ENCODE measurements around the gene RBPJL. TPM values are rescaled to one million over a fixed set of nuclear protein-coding genes. Genes with fewer than 3 reads are reported as not detected.

The RBPJL gene
- total and polyA plus RNA-seq, 2 of the 13 experiments (the other 11 are each of a cell fraction or from before 2014, with no cell fraction given), result not detected

DNA sequence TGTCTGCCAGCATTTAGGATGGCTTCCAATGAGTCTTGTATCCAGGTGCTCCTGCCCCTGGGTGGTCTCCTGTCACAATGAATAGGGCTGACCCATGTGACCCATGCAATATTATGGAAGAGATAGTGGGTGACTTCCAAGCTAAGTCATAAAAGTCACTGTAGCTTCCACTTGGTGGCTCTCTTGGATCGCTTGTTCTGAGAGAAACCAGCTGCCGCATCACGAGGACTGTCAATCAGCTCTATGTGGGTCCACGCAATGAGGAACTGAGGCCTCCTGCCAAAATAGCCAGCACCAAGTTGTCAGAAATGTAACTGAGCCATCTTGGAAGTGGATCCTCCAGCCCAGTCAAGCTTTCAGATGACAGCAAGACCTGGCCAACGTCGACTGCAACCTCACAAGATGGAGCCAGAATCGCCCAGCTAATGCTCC is 16.3 kb downstream of the RBPJL start (continued):
- TF ChIP-seq MXD4 (CRISPR knock-in tag; IDR thresholded peaks at IDR 0.05) (peak; percentile 57; the same call in 1 of the 2 replicates), ERF (CRISPR knock-in tag; IDR thresholded peaks at IDR 0.05) (peak; percentile 80; the same call in 1 of the 2 replicates), ZBTB4 (CRISPR knock-in tag; IDR thresholded peaks at IDR 0.05; ENCODE audit: borderline replicate concordance) (peak; percentile 65; the same call in 1 of the 2 replicates), ZNF629 (CRISPR knock-in tag; conservative IDR thresholded peaks at IDR 0.05) (no peak), MXI1 (IDR thresholded peaks at IDR 0.05; ENCODE audit: borderline replicate concordance, low read depth, low read length) (peak; percentile 35; the same call in 1 of the 3 replicates), ZNF350 (CRISPR knock-in tag; IDR thresholded peaks at IDR 0.05; ENCODE audit: borderline replicate concordance, low read depth) (no peak), ATF1 (CRISPR knock-in tag; IDR thresholded peaks at IDR 0.05) (no peak), FOXP4 (CRISPR knock-in tag; IDR thresholded peaks at IDR 0.05) (no peak), FOXO1 (CRISPR knock-in tag; IDR thresholded peaks at IDR 0.05) (peak; percentile 54; the same call in 1 of the 2 replicates), ZNF260 (CRISPR knock-in tag; IDR thresholded peaks at IDR 0.05; ENCODE audit: borderline replicate concordance, low read depth) (no peak), CENPT (CRISPR knock-in tag; IDR thresholded peaks at IDR 0.05; ENCODE audit: low read depth) (no peak), SNAPC2 (CRISPR knock-in tag; IDR thresholded peaks at IDR 0.05) (peak; percentile 56; the same call in 1 of the 2 replicates), NRL (CRISPR knock-in tag; IDR thresholded peaks at IDR 0.05; ENCODE audit: borderline replicate concordance) (no peak), ZNF83 (CRISPR knock-in tag; IDR thresholded peaks at IDR 0.05; ENCODE audit: borderline replicate concordance) (no peak), HDAC6 (IDR thresholded peaks at IDR 0.05; ENCODE audit: low read depth, low read length) (no peak)
- TF ChIP-seq, protein P1, sequence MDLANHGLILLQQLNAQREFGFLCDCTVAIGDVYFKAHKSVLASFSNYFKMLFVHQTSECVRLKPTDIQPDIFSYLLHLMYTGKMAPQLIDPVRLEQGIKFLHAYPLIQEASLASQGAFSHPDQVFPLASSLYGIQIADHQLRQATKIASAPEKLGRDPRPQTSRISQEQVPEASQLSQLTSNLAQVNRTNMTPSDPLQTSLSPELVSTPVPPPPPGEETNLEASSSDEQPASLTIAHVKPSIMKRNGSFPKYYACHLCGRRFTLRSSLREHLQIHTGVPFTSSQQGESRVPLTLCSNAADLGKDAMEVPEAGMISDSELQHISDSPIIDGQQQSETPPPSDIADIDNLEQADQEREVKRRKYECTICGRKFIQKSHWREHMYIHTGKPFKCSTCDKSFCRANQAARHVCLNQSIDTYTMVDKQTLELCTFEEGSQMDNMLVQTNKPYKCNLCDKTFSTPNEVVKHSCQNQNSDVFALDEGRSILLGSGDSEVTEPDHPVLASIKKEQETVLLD (CRISPR knock-in tag; IDR thresholded peaks at IDR 0.05; ENCODE audit: low read depth), result no peak
- TF ChIP-seq, protein P2, sequence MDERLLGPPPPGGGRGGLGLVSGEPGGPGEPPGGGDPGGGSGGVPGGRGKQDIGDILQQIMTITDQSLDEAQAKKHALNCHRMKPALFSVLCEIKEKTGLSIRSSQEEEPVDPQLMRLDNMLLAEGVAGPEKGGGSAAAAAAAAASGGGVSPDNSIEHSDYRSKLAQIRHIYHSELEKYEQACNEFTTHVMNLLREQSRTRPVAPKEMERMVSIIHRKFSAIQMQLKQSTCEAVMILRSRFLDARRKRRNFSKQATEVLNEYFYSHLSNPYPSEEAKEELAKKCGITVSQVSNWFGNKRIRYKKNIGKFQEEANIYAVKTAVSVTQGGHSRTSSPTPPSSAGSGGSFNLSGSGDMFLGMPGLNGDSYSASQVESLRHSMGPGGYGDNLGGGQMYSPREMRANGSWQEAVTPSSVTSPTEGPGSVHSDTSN (CRISPR knock-in tag; IDR thresholded peaks at IDR 0.05), result peak; percentile 86
- TF ChIP-seq, protein P3, sequence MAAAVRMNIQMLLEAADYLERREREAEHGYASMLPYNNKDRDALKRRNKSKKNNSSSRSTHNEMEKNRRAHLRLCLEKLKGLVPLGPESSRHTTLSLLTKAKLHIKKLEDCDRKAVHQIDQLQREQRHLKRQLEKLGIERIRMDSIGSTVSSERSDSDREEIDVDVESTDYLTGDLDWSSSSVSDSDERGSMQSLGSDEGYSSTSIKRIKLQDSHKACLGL (CRISPR knock-in tag; IDR thresholded peaks at IDR 0.05), result no peak
- TF ChIP-seq, protein P4, sequence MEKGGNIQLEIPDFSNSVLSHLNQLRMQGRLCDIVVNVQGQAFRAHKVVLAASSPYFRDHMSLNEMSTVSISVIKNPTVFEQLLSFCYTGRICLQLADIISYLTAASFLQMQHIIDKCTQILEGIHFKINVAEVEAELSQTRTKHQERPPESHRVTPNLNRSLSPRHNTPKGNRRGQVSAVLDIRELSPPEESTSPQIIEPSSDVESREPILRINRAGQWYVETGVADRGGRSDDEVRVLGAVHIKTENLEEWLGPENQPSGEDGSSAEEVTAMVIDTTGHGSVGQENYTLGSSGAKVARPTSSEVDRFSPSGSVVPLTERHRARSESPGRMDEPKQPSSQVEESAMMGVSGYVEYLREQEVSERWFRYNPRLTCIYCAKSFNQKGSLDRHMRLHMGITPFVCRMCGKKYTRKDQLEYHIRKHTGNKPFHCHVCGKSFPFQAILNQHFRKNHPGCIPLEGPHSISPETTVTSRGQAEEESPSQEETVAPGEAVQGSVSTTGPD (CRISPR knock-in tag; IDR thresholded peaks at IDR 0.05), result no peak
- TF ChIP-seq, protein P5, sequence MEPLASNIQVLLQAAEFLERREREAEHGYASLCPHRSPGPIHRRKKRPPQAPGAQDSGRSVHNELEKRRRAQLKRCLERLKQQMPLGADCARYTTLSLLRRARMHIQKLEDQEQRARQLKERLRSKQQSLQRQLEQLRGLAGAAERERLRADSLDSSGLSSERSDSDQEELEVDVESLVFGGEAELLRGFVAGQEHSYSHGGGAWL (CRISPR knock-in tag; IDR thresholded peaks at IDR 0.05), result 0 out of 2 replicates have a peak, but pooled peaks have one; percentile 24

Measured in HepG2 (cell line).